OCI-LY7 (cell line): ENCODE results near the gene EPSTI1. TPM values are rescaled to one million over a fixed set of nuclear protein-coding genes. Genes with fewer than 3 reads are reported as not detected.

ENCODE experiments used
- BruUV-seq: library from RNA; stranded (reverse); fragments of 400-500 nt; replicated peaks from 2 replicates; lab custom pipeline; 2021; lab: Mats Ljungman, UMichigan
- CTCF ChIA-PET: fragments of 300-600 bp; sonication (Branson Sonifier 250); formaldehyde crosslinking; loops from one replicate; lab custom pipeline; 2022; ENCODE audit warnings: antibody characterized with exemption; ENCODE audit not compliant: unreplicated experiment; lab: Charles Lee
- POLR2A ChIA-PET: fragments of 300-600 bp; sonication (Branson Sonifier 250); formaldehyde crosslinking; loops from one replicate; lab custom pipeline; 2022; ENCODE audit warnings: antibody characterized with exemption; lab: Charles Lee
- DNase-seq: peaks from one replicate; pipeline ENCODE4 v3.0.0-alpha.2; 2015; ENCODE audit warnings: low spot score
- H2AFZ ChIP-seq: fragments of 200-600 bp; sonication (generic), shearing (Covaris generic); 2 replicates; pipeline ENCODE4 v1.6.1; 2014; ENCODE audit warnings: mild to moderate bottlenecking, antibody characterized with exemption, low read length, moderate library complexity
- H3K27ac ChIP-seq: fragments of 200-600 bp; sonication (generic); 2 replicates; pipeline ENCODE4 v1.5.1; 2014; ENCODE audit warnings: mixed run types, low read depth, mild to moderate bottlenecking, moderate library complexity, low read length, inconsistent platforms; ENCODE audit not compliant: poor library complexity, severe bottlenecking
- H3K36me3 ChIP-seq: fragments of 200-600 bp; sonication (generic); 2 replicates; pipeline ENCODE4 v1.6.1; 2014; ENCODE audit warnings: mild to moderate bottlenecking, antibody characterized with exemption, low read length, moderate library complexity, mixed read lengths; ENCODE audit not compliant: insufficient read depth
- H3K4me1 ChIP-seq: fragments of 200-600 bp; sonication (generic); 2 replicates; pipeline ENCODE4 v1.5.1; 2014; ENCODE audit warnings: mild to moderate bottlenecking, low read length; ENCODE audit not compliant: insufficient read depth, poor library complexity, severe bottlenecking
- H3K4me2 ChIP-seq: fragments of 200-600 bp; sonication (generic); 2 replicates; pipeline ENCODE4 v1.6.1; 2014; ENCODE audit warnings: mild to moderate bottlenecking, low read length
- H3K4me3 ChIP-seq: fragments of 200-600 bp; sonication (generic); 2 replicates; pipeline ENCODE4 v1.5.1; 2014; ENCODE audit warnings: mild to moderate bottlenecking, low read depth, low read length; ENCODE audit not compliant: poor library complexity, severe bottlenecking
- H3K79me2 ChIP-seq: fragments of 200-600 bp; sonication (generic); 2 replicates; pipeline ENCODE4 v1.6.1; 2016; ENCODE audit warnings: low read depth, mild to moderate bottlenecking, low read length, moderate library complexity, mixed read lengths; ENCODE audit not compliant: insufficient read depth
- H3K9me2 ChIP-seq: fragments of 200-600 bp; sonication (generic); 2 replicates; pipeline ENCODE4 v1.6.1; 2016; ENCODE audit warnings: mild to moderate bottlenecking, low read length, mixed read lengths; ENCODE audit not compliant: insufficient read depth
- H3K9me3 ChIP-seq: fragments of 200-600 bp; sonication (generic); 2 replicates; pipeline ENCODE4 v1.6.1; 2014; ENCODE audit warnings: mild to moderate bottlenecking, mixed run types, low read length, mixed read lengths
- H4K20me1 ChIP-seq: fragments of 200-600 bp; sonication (generic); 2 replicates; pipeline ENCODE4 v1.6.1; 2014; ENCODE audit warnings: mild to moderate bottlenecking, antibody characterized with exemption, low read length, moderate library complexity, mixed read lengths; ENCODE audit not compliant: insufficient read depth
- EZH2phosphoT487 ChIP-seq: fragments of 200-600 bp; sonication (generic); IDR thresholded peaks from 2 replicates; pipeline ENCODE4 v1.6.1; 2018; ENCODE audit warnings: low read depth, borderline replicate concordance, mild to moderate bottlenecking, mixed run types, antibody characterized with exemption, low read length, moderate library complexity, mixed read lengths
- intact Hi-C: fragments of 100-400 bp; cut with micrococcal nuclease; formaldehyde crosslinking; loops from one replicate; pipeline ENCODE4 v1.10.0; 2022; ENCODE audit not compliant: unreplicated experiment
- total RNA-seq, 2 experiments: library from RNA; depleted of rRNA in 1 of 2; stranded (reverse); fragments of >200 nt in 1 of 2; shearing (Covaris generic) in 1 of 2; gene quantifications; 2 replicates each; pipeline ENCODE4 v1.2.3, GENCODE V29; 2014 to 2022
- TF ChIP-seq, protein P1 (sequence below): fragments of 200-600 bp; sonication (generic); conservative IDR thresholded peaks from 2 replicates; pipeline ENCODE4 v1.5.1; 2014; ENCODE audit warnings: mild to moderate bottlenecking, antibody characterized with exemption, low read length, moderate library complexity, mixed read lengths

EPSTI1 gene
- total RNA-seq, 2 experiments from 2014 or later, result 0.49 to 2.1 TPM

DNA sequence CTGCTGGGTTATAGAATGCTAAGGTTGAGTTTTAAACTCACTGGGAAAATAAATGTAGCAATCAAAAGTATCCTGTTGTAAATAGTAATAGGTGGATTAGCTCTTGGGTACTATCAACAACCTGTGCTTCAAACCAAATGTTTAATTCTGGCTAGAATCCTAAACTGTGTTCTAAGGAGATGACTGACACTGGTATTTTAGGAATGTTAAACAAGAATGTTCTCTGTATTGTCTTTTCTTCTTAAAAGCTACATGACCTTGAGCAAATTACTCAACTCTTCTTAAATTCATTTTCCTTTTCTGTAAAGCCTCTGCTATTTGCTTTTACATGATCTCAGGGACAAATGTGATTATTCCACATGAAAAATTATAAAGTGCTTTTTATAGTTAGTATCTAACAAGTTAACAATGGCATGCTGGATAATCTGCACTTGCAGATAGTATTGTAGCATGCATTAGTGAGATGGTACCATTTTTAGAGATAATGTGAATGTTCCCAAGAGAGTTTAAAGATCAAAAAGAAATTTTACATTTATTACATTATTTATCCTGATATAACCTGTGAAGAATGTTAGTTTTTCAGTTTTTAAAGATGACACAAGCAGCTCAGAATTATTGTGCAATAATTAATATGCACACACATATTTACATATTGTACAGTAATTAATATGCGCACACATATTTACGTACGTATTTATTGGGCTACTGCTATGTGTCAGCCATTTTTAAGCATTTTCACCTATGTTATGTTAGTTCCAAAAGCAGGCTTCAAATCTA lies 13.6 kb upstream of the EPSTI1 start:
- BruUV-seq, result no TSS peak

DNA sequence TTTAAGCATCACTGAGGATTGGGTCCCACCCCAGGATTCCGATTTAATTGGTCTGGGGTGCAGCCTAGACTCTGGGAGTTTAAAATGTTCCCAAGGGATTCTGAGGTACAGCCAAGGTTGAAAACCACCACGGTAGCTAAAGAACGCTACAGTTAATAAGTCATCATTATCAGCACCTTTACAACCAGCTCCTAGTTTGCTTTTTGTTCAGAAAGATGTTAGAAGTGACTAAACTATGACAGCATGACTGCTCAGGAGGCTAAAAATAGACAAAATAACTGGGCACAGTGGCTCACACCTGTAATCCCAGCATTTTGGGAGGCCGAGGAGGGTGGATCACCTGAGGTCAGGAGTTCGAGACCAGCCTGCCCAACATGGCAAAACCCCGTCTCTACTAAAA lies 11.7 kb upstream of the EPSTI1 start:
- Histone ChIP-seq H3K9me3 (no peaks in the 10 kb centered on the region), H3K4me3 (no peak overlapping the region), H3K79me2 (no peaks in the 10 kb centered on the region), H3K9me2 (no peaks in the 10 kb centered on the region), H4K20me1 (no peaks in the 10 kb centered on the region), H3K36me3 (no peaks in the 10 kb centered on the region), H2AFZ (no peak overlapping the region), H3K27ac (no peak overlapping the region), H3K4me2 (no peak overlapping the region), H3K4me1 (no peaks in the 10 kb centered on the region)
- POLR2A ChIA-PET, result no interaction called here
- intact Hi-C loops, result no loop called here
- TF ChIP-seq, protein P1, sequence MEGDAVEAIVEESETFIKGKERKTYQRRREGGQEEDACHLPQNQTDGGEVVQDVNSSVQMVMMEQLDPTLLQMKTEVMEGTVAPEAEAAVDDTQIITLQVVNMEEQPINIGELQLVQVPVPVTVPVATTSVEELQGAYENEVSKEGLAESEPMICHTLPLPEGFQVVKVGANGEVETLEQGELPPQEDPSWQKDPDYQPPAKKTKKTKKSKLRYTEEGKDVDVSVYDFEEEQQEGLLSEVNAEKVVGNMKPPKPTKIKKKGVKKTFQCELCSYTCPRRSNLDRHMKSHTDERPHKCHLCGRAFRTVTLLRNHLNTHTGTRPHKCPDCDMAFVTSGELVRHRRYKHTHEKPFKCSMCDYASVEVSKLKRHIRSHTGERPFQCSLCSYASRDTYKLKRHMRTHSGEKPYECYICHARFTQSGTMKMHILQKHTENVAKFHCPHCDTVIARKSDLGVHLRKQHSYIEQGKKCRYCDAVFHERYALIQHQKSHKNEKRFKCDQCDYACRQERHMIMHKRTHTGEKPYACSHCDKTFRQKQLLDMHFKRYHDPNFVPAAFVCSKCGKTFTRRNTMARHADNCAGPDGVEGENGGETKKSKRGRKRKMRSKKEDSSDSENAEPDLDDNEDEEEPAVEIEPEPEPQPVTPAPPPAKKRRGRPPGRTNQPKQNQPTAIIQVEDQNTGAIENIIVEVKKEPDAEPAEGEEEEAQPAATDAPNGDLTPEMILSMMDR, result no peak
- TF ChIP-seq EZH2phosphoT487, result no peak
- no TSS peak for BruUV-seq
- CTCF ChIA-PET, result no interaction called here
- DNase-seq, result no peak

More for the DNA sequence above, 13.6 kb upstream of the EPSTI1 start:
- Histone ChIP-seq H3K4me1 (no peaks in the 10 kb centered on the region), H3K9me2 (no peaks in the 10 kb centered on the region), H4K20me1 (no peaks in the 10 kb centered on the region), H3K79me2 (no peaks in the 10 kb centered on the region), H3K36me3 (no peaks in the 10 kb centered on the region), H3K4me2 (no peak overlapping the region), H3K4me3 (no peak overlapping the region), H2AFZ (no peak overlapping the region), H3K27ac (no peak overlapping the region), H3K9me3 (no peaks in the 10 kb centered on the region)
- no peak for DNase-seq
- POLR2A ChIA-PET, result interaction anchor here (0.6 to 0.7 kb wide), 2 partner anchors 17 to 468 kb away, joined by 3 read pairs; no protein-coding TSS in a partner anchor
- CTCF ChIA-PET, result no interaction called here
- TF ChIP-seq EZH2phosphoT487, result no peak
- TF ChIP-seq, protein P1, result no peak
- intact Hi-C loops, result no loop called here

DNA sequence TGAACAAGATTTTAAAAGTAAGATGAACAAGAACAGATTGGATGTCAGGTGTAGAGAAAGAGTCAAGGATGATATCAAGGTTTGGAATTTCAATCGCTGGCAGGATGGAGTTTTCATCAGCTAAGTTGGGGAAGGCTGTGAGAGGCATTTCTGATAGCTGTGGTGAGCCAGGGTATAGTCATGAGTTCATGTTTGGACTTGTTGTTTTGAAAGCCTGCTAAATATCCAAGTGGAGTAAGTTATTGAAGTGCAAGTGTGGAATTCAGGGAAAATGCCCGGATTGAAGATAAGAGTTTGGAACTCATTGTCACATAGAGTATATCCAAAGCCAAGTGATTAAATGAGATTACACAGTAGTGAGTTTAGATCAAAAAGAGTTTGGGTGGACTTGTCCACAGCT lies 11.0 kb upstream of the EPSTI1 start:
- no peak for TF ChIP-seq EZH2phosphoT487
- TF ChIP-seq, protein P1, result no peak
- H3K9me3 ChIP-seq, result no peaks in the 10 kb centered on the region
- no peaks in the 10 kb centered on the region for H3K36me3 ChIP-seq
- CTCF ChIA-PET, result no interaction called here
- H4K20me1 ChIP-seq, result no peaks in the 10 kb centered on the region
- intact Hi-C loops, result no loop called here
- no peaks in the 10 kb centered on the region for H3K4me1 ChIP-seq
- no peaks in the 10 kb centered on the region for H3K79me2 ChIP-seq
- no peak for DNase-seq
- no TSS peak for BruUV-seq
- POLR2A ChIA-PET, result no interaction called here
- no peak overlapping the region for H3K4me3 ChIP-seq
- H3K27ac ChIP-seq, result no peak overlapping the region
- no peak overlapping the region for H3K4me2 ChIP-seq
- H2AFZ ChIP-seq, result no peak overlapping the region
- no peaks in the 10 kb centered on the region for H3K9me2 ChIP-seq
